GM19023 (cell line): ENCODE results near the gene EVA1B.
A peak's percentile ranks its signal among the peaks of the same experiment; 100 is the strongest.

Experiments
- ATAC-seq: cut with Tn5 transposase; IDR thresholded peaks from one replicate; pipeline ENCODE4 v1.9.1; 2021; ENCODE audit warnings: mild to moderate bottlenecking, moderate library complexity; ENCODE audit not compliant: unreplicated experiment

EVA1B gene

GRCh38 chr1:36320767-36321118 lies 2.7 kb downstream of the EVA1B start:
- no peak for ATAC-seq

GRCh38 chr1:36320291-36320761 lies 3.1 kb downstream of the EVA1B start:
- ATAC-seq = no peak

- no peak for ATAC-seq
Observed at GRCh38 chr1:36309397-36309796, 14.0 kb downstream of the EVA1B start.

GRCh38 chr1:36307601-36308330 lies 15.7 kb downstream of the EVA1B start:
- ATAC-seq = no peak

GRCh38 chr1:36306902-36307456 lies 16.5 kb downstream of the EVA1B start:
- ATAC-seq = peak; percentile 95

GRCh38 chr1:36306210-36306901 lies 17.1 kb downstream of the EVA1B start, which contains the start of gene SH3D21:
Gene SH3D21, plus strand, starts transcription at chr1:36306368. Its CDS starts 53 bp downstream, at chr1:36306421.
- peak; percentile 35 for ATAC-seq

- ATAC-seq = no peak
Observed at GRCh38 chr1:36305915-36306209, 17.6 kb downstream of the EVA1B start.

- ATAC-seq = no peak
Observed at GRCh38 chr1:36304970-36305914, 18.2 kb downstream of the EVA1B start.

GRCh38 chr1:36304521-36304920 lies 18.9 kb downstream of the EVA1B start:
- no peak for ATAC-seq

GRCh38 chr1:36303650-36304360 lies 19.6 kb downstream of the EVA1B start:
- no peak for ATAC-seq

- no peak for ATAC-seq
Observed at GRCh38 chr1:36303244-36303643, 20.2 kb downstream of the EVA1B start.

- no peak for ATAC-seq
Observed at GRCh38 chr1:36301220-36301619, 22.2 kb downstream of the EVA1B start.

GRCh38 chr1:36300526-36300925 lies 22.9 kb downstream of the EVA1B start:
- ATAC-seq = no peak

- ATAC-seq = no peak
Observed at GRCh38 chr1:36298640-36299039, 24.8 kb downstream of the EVA1B start.

- no peak for ATAC-seq
Observed at GRCh38 chr1:36297062-36297461, 26.4 kb downstream of the EVA1B start.

- no peak for ATAC-seq
Observed at GRCh38 chr1:36295390-36295789, 28.1 kb downstream of the EVA1B start.

GRCh38 chr1:36287595-36287994 lies 35.9 kb downstream of the EVA1B start:
- ATAC-seq = no peak

GRCh38 chr1:36286802-36287201 lies 36.6 kb downstream of the EVA1B start:
- no peak for ATAC-seq

- no peak for ATAC-seq
Observed at GRCh38 chr1:36285443-36286101, 37.9 kb downstream of the EVA1B start.

- ATAC-seq = no peak
Observed at GRCh38 chr1:36284517-36284916, 38.9 kb downstream of the EVA1B start.
